ENCODE results near the gene DBNL. TPM values are rescaled to one million over a fixed set of nuclear protein-coding genes. Genes with fewer than 3 reads are reported as not detected.

The DBNL gene
- total and polyA plus RNA-seq, 2 of the 13 experiments (the other 11 are each of a cell fraction or from before 2014, with no cell fraction given): 20.8 to 35.1 TPM

DNA sequence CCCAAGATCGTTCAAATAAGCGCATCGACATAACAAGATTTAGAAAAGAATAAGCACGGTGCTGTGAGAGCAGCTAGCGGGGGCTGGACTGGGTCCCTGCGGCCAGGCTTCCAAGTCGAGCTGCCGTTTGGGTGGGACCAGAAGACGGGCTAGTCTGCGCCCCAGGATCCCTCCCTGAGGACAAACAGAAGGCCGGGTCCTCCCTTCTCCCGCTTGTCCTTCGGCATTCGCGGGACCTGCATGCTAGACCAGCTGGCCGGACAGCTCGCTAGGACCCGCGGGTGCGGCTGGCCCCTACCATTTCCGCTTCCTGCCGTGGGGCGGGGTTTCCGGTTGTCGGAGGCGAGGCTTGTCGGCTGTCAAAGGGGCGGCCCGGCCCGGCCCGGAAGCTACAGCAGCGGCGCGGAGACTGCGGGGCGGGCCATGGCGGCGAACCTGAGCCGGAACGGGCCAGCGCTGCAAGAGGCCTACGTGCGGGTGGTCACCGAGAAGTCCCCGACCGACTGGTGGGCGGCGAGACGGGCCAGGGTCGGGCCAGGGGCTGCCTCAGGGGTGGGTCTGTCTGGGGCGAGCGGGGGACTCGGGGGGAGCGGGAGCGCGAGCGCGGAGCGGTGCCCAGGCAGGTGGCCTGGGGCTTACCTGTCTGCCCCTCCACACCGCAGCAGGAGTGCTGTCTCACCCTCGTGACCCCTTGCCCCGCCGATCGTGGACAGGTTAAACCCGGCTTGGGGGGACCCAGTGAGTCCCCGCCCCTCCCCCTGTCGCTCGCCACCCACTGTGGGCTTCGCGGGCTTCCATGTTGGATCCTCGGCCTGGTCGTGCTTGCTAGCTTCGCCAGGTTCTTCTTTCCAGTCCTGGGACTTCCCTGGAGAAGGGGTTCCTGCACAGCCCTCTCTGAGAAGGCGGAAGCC lies at the start of gene DBNL (continued):
- TF ChIP-seq MYNN (CRISPR knock-in tag; IDR thresholded peaks at IDR 0.05; ENCODE audit: low read depth) (no peak), ARID2 (CRISPR knock-in tag; IDR thresholded peaks at IDR 0.05; ENCODE audit: borderline replicate concordance) (peak; percentile 2; the same call in 1 of the 2 replicates), SALL2 (CRISPR knock-in tag; IDR thresholded peaks at IDR 0.05) (peak; percentile 59; the same call in 1 of the 2 replicates), NONO (IDR thresholded peaks at IDR 0.05) (no peak), NONO (CRISPR knock-in tag; conservative IDR thresholded peaks at IDR 0.05) (peak; percentile 87), NCOA1 (CRISPR knock-in tag; IDR thresholded peaks at IDR 0.05) (0 out of 2 replicates have a peak, but pooled peaks have one; percentile 33), IRF9 (CRISPR knock-in tag; IDR thresholded peaks at IDR 0.05; ENCODE audit: borderline replicate concordance) (no peak; the same call in none of the 2 replicates), ZNF768 (CRISPR knock-in tag; IDR thresholded peaks at IDR 0.05) (no peak; the same call in 1 of the 2 replicates), YEATS2 (CRISPR knock-in tag; IDR thresholded peaks at IDR 0.05; ENCODE audit: borderline replicate concordance) (peak; percentile 89; the same call in 1 of the 2 replicates), MEIS2 (CRISPR knock-in tag; IDR thresholded peaks at IDR 0.05) (peak; percentile 90), NFKB2 (CRISPR knock-in tag; IDR thresholded peaks at IDR 0.05; ENCODE audit: borderline replicate concordance) (peak; percentile 76; the same call in 1 of the 2 replicates), ZNF317 (CRISPR knock-in tag; IDR thresholded peaks at IDR 0.05) (no peak), ZNF501 (CRISPR knock-in tag; IDR thresholded peaks at IDR 0.05) (peak; percentile 91), ZNF564 (CRISPR knock-in tag; IDR thresholded peaks at IDR 0.05) (peak; percentile 87), ZNF296 (CRISPR knock-in tag; conservative IDR thresholded peaks at IDR 0.05) (no peak), ZEB1 (IDR thresholded peaks at IDR 0.05; ENCODE audit: insufficient replicate concordance, low read depth) (no peak), NFE2 (CRISPR knock-in tag; IDR thresholded peaks at IDR 0.05) (no peak)
- TF ChIP-seq, protein P1, sequence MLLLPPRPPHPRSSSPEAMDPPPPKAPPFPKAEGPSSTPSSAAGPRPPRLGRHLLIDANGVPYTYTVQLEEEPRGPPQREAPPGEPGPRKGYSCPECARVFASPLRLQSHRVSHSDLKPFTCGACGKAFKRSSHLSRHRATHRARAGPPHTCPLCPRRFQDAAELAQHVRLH (CRISPR knock-in tag; IDR thresholded peaks at IDR 0.05; ENCODE audit: borderline replicate concordance, low read depth): peak; percentile 43; the same call in 1 of the 2 replicates
- TF ChIP-seq, protein P2, sequence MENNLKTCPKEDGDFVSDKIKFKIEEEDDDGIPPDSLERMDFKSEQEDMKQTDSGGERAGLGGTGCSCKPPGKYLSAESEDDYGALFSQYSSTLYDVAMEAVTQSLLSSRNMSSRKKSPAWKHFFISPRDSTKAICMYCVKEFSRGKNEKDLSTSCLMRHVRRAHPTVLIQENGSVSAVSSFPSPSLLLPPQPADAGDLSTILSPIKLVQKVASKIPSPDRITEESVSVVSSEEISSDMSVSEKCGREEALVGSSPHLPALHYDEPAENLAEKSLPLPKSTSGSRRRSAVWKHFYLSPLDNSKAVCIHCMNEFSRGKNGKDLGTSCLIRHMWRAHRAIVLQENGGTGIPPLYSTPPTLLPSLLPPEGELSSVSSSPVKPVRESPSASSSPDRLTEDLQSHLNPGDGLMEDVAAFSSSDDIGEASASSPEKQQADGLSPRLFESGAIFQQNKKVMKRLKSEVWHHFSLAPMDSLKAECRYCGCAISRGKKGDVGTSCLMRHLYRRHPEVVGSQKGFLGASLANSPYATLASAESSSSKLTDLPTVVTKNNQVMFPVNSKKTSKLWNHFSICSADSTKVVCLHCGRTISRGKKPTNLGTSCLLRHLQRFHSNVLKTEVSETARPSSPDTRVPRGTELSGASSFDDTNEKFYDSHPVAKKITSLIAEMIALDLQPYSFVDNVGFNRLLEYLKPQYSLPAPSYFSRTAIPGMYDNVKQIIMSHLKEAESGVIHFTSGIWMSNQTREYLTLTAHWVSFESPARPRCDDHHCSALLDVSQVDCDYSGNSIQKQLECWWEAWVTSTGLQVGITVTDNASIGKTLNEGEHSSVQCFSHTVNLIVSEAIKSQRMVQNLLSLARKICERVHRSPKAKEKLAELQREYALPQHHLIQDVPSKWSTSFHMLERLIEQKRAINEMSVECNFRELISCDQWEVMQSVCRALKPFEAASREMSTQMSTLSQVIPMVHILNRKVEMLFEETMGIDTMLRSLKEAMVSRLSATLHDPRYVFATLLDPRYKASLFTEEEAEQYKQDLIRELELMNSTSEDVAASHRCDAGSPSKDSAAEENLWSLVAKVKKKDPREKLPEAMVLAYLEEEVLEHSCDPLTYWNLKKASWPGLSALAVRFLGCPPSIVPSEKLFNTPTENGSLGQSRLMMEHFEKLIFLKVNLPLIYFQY (CRISPR knock-in tag; IDR thresholded peaks at IDR 0.05; ENCODE audit: borderline replicate concordance): peak; percentile 84
- TF ChIP-seq, protein P3, sequence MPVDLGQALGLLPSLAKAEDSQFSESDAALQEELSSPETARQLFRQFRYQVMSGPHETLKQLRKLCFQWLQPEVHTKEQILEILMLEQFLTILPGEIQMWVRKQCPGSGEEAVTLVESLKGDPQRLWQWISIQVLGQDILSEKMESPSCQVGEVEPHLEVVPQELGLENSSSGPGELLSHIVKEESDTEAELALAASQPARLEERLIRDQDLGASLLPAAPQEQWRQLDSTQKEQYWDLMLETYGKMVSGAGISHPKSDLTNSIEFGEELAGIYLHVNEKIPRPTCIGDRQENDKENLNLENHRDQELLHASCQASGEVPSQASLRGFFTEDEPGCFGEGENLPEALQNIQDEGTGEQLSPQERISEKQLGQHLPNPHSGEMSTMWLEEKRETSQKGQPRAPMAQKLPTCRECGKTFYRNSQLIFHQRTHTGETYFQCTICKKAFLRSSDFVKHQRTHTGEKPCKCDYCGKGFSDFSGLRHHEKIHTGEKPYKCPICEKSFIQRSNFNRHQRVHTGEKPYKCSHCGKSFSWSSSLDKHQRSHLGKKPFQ (CRISPR knock-in tag; IDR thresholded peaks at IDR 0.05; ENCODE audit: insufficient replicate concordance): peak; percentile 84
- TF ChIP-seq, protein P4, sequence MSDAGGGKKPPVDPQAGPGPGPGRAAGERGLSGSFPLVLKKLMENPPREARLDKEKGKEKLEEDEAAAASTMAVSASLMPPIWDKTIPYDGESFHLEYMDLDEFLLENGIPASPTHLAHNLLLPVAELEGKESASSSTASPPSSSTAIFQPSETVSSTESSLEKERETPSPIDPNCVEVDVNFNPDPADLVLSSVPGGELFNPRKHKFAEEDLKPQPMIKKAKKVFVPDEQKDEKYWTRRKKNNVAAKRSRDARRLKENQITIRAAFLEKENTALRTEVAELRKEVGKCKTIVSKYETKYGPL (CRISPR knock-in tag; IDR thresholded peaks at IDR 0.05): no peak; the same call in 1 of the 2 replicates
